ENCODE results near the gene PRR12.

PRR12 gene

GRCh38 chr19:49664171-49665035 lies 73.4 kb downstream of the PRR12 start:
- TF ChIP-seq POLR2A (IDR thresholded peaks at IDR 0.05; ENCODE audit: extremely low read depth, insufficient read length) (peak; percentile 50), CTCF (IDR thresholded peaks at IDR 0.05; ENCODE audit: low read depth, low read length) (no peak), MAX (IDR thresholded peaks at IDR 0.05; ENCODE audit: low read depth, low read length) (peak; percentile 25; the same call in 1 of the 2 replicates)
- peak; percentile 78 for DNase-seq (ENCODE audit: low read depth)

GRCh38 chr19:49665036-49665350 lies 74.0 kb downstream of the PRR12 start:
- no peak for DNase-seq (ENCODE audit: low read depth)
- H3K4me3 ChIP-seq (ENCODE audit: low read depth, low read length), result peak overlapping the region; percentile 76
- TF ChIP-seq MYC (IDR thresholded peaks at IDR 0.05; ENCODE audit: low read depth, low read length) (no peak), MAX (IDR thresholded peaks at IDR 0.05; ENCODE audit: low read depth, low read length) (no peak), CTCF (IDR thresholded peaks at IDR 0.05; ENCODE audit: low read depth, low read length) (no peak), POLR2A (IDR thresholded peaks at IDR 0.05; ENCODE audit: extremely low read depth, insufficient read length) (no peak)

More at GRCh38 chr19:49664171-49665035, 73.4 kb downstream of the PRR12 start:
- peak overlapping the region; percentile 76 for H3K4me3 ChIP-seq (ENCODE audit: low read depth, low read length)

- DNase-seq (ENCODE audit: low read depth), result peak; percentile 95
- TF ChIP-seq MYC (IDR thresholded peaks at IDR 0.05; ENCODE audit: low read depth, low read length) (peak; percentile 53; the same call in 1 of the 2 replicates), CTCF (IDR thresholded peaks at IDR 0.05; ENCODE audit: low read depth, low read length) (no peak), POLR2A (IDR thresholded peaks at IDR 0.05; ENCODE audit: extremely low read depth, insufficient read length) (peak; percentile 80), MAX (IDR thresholded peaks at IDR 0.05; ENCODE audit: low read depth, low read length) (peak; percentile 53)
- H3K4me3 ChIP-seq (ENCODE audit: low read depth, low read length), result peak within 1 kb of the TSS; percentile 76
Measured at GRCh38 chr19:49665351-49666119, 74.6 kb downstream of the PRR12 start, which contains the start of the genes BCL2L12 and IRF3. Gene BCL2L12 (plus strand): TSS chr19:49665933. CDS start chr19:49666693, 760 bp downstream. Gene IRF3 (minus strand): TSS chr19:49665857. CDS start chr19:49664838, 1,019 bp downstream.

GRCh38 chr19:49666120-49666444 lies 75.1 kb downstream of the PRR12 start:
- TF ChIP-seq CTCF (IDR thresholded peaks at IDR 0.05; ENCODE audit: low read depth, low read length) (no peak), MYC (IDR thresholded peaks at IDR 0.05; ENCODE audit: low read depth, low read length) (peak; percentile 5; the same call in 1 of the 2 replicates), MAX (IDR thresholded peaks at IDR 0.05; ENCODE audit: low read depth, low read length) (no peak), POLR2A (IDR thresholded peaks at IDR 0.05; ENCODE audit: extremely low read depth, insufficient read length) (no peak)
- H3K4me3 ChIP-seq (ENCODE audit: low read depth, low read length), result peak overlapping the region; percentile 76
- DNase-seq (ENCODE audit: low read depth), result no peak

- H3K4me3 ChIP-seq (ENCODE audit: low read depth, low read length), result no peak overlapping the region
- no peak for DNase-seq (ENCODE audit: low read depth)
- TF ChIP-seq CTCF (IDR thresholded peaks at IDR 0.05; ENCODE audit: low read depth, low read length) (no peak), MYC (IDR thresholded peaks at IDR 0.05; ENCODE audit: low read depth, low read length) (no peak), MAX (IDR thresholded peaks at IDR 0.05; ENCODE audit: low read depth, low read length) (no peak), POLR2A (IDR thresholded peaks at IDR 0.05; ENCODE audit: extremely low read depth, insufficient read length) (no peak)
Measured at GRCh38 chr19:49667473-49667872, 76.5 kb downstream of the PRR12 start.
